OCI-LY1 (cell line): ENCODE measurements around the gene EVA1A.

Experiments
- H2AFZ ChIP-seq: fragments of 200-600 bp; sonication (generic), shearing (Covaris generic); 2 replicates; pipeline ENCODE4 v1.6.0; 2014; ENCODE audit warnings: antibody characterized with exemption, mild to moderate bottlenecking, low read length
- H3F3A ChIP-seq: fragments of 200-600 bp; sonication (generic), shearing (Covaris generic); 2 replicates; pipeline ENCODE4 v1.6.0; 2014; ENCODE audit warnings: mild to moderate bottlenecking, antibody characterized with exemption, low read length, moderate library complexity; ENCODE audit not compliant: insufficient read depth
- H3K27ac ChIP-seq: fragments of 200-600 bp; sonication (generic); 2 replicates; pipeline ENCODE4 v1.5.1; 2014; ENCODE audit warnings: low read length, mixed run types, mild to moderate bottlenecking, low read depth; ENCODE audit not compliant: poor library complexity, severe bottlenecking
- H3K27me3 ChIP-seq: fragments of 200-600 bp; sonication (generic); 2 replicates; pipeline ENCODE4 v1.6.0; 2014; ENCODE audit warnings: antibody characterized with exemption, mild to moderate bottlenecking, low read length, moderate library complexity; ENCODE audit not compliant: insufficient read depth
- H3K36me3 ChIP-seq: fragments of 200-600 bp; sonication (generic); 2 replicates; pipeline ENCODE4 v1.6.1; 2014; ENCODE audit warnings: mild to moderate bottlenecking, antibody characterized with exemption, low read length, moderate library complexity, mixed read lengths; ENCODE audit not compliant: insufficient read depth
- H3K4me1 ChIP-seq: fragments of 200-600 bp; sonication (generic); 2 replicates; pipeline ENCODE4 v1.5.1; 2014; ENCODE audit warnings: mild to moderate bottlenecking, low read length, moderate library complexity; ENCODE audit not compliant: insufficient read depth, severe bottlenecking
- H3K4me2 ChIP-seq: fragments of 200-600 bp; sonication (generic), shearing (Covaris generic); 2 replicates; pipeline ENCODE4 v1.6.1; 2014; ENCODE audit warnings: low read length
- H3K4me3 ChIP-seq: fragments of 200-600 bp; sonication (generic); 2 replicates; pipeline ENCODE4 v1.5.1; 2014; ENCODE audit warnings: low read length, low read depth, mild to moderate bottlenecking, mixed read lengths; ENCODE audit not compliant: poor library complexity, severe bottlenecking
- H3K79me2 ChIP-seq: fragments of 200-600 bp; shearing (Covaris generic); 2 replicates; pipeline ENCODE4 v1.6.1; 2016; ENCODE audit warnings: mixed run types, low read length, mixed read lengths; ENCODE audit not compliant: insufficient read depth
- H3K9ac ChIP-seq: fragments of 200-600 bp; sonication (generic), shearing (Covaris generic); 2 replicates; pipeline ENCODE4 v1.6.1; 2014; ENCODE audit warnings: mild to moderate bottlenecking, low read length, mixed read lengths
- H3K9me2 ChIP-seq: fragments of 200-600 bp; sonication (generic), shearing (Covaris generic); 2 replicates; pipeline ENCODE4 v1.6.1; 2014; ENCODE audit warnings: low read depth, mild to moderate bottlenecking, low read length, mixed read lengths
- H3K9me3 ChIP-seq: fragments of 200-600 bp; shearing (Covaris generic); 2 replicates; pipeline ENCODE4 v1.6.1; 2014; ENCODE audit warnings: low read length, mixed read lengths
- H4K20me1 ChIP-seq: fragments of 200-600 bp; sonication (generic), shearing (Covaris generic); 2 replicates; pipeline ENCODE4 v1.6.0; 2016; ENCODE audit warnings: mild to moderate bottlenecking, low read length; ENCODE audit not compliant: insufficient read depth
- EZH2 ChIP-seq: fragments of 200-600 bp; sonication (generic), shearing (Covaris generic); IDR thresholded peaks from 2 replicates; pipeline ENCODE4 v1.8.0; 2017; ENCODE audit warnings: borderline replicate concordance, mixed run types, mild to moderate bottlenecking, antibody characterized with exemption, low read length, moderate library complexity, mixed read lengths
- TF ChIP-seq, protein P1 (sequence below): fragments of 200-600 bp; sonication (generic), shearing (Covaris generic); IDR thresholded peaks from 2 replicates; pipeline ENCODE4 v1.5.1; 2017; ENCODE audit warnings: mild to moderate bottlenecking, antibody characterized with exemption, low read length, moderate library complexity, mixed read lengths

The EVA1A gene

DNA sequence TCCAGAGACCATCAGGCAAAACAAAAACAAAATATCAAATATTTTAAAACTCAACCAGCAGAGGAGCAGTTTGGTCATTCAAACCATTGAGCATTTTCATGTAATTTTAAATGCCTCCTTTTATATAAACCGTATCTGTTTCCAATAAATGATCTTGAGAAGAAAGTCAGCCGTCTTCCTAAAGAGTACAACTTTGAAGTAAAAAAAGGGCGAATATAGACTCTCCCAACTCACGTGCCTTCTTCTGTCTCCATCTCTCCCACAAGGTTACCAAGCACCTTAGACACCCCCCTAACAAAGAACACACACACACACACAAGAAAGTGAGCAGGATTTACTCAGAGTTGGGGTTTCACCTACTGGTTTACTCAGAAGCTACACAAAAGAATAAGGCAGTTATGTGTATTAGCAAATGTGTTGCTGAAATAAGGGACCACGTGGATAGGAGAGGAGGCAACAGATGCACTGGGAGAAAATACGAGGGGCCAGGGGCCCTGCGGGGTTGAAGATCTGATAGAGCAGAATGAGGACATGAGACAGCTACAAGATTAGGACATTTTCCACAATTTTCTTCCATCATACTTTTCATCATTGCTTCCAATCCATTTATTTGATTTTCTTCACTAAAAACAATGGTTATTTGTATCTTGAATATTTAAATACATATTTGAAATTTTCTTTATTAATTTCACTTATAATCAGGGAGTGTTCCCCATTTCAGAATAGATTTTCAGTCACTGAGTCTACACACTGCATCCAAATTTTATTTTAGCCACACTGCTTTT lies 45.0 kb downstream of the EVA1A start:
- Histone ChIP-seq H4K20me1 (no peaks in the 10 kb centered on the region), H3K4me2 (no peak overlapping the region), H3K27me3 (no peaks in the 10 kb centered on the region), H3K36me3 (no peaks in the 10 kb centered on the region), H2AFZ (no peak overlapping the region), H3F3A (no peaks in the 10 kb centered on the region), H3K4me3 (no peak overlapping the region), H3K9ac (no peak overlapping the region), H3K9me2 (no peaks in the 10 kb centered on the region), H3K27ac (no peak overlapping the region), H3K9me3 (0 out of 2 replicates have a peak, but pooled peaks cover 4% of the 10 kb centered on the region), H3K79me2 (no peaks in the 10 kb centered on the region), H3K4me1 (no peaks in the 10 kb centered on the region)
- TF ChIP-seq, protein P1, sequence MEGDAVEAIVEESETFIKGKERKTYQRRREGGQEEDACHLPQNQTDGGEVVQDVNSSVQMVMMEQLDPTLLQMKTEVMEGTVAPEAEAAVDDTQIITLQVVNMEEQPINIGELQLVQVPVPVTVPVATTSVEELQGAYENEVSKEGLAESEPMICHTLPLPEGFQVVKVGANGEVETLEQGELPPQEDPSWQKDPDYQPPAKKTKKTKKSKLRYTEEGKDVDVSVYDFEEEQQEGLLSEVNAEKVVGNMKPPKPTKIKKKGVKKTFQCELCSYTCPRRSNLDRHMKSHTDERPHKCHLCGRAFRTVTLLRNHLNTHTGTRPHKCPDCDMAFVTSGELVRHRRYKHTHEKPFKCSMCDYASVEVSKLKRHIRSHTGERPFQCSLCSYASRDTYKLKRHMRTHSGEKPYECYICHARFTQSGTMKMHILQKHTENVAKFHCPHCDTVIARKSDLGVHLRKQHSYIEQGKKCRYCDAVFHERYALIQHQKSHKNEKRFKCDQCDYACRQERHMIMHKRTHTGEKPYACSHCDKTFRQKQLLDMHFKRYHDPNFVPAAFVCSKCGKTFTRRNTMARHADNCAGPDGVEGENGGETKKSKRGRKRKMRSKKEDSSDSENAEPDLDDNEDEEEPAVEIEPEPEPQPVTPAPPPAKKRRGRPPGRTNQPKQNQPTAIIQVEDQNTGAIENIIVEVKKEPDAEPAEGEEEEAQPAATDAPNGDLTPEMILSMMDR: no peak
- no peak for TF ChIP-seq EZH2

DNA sequence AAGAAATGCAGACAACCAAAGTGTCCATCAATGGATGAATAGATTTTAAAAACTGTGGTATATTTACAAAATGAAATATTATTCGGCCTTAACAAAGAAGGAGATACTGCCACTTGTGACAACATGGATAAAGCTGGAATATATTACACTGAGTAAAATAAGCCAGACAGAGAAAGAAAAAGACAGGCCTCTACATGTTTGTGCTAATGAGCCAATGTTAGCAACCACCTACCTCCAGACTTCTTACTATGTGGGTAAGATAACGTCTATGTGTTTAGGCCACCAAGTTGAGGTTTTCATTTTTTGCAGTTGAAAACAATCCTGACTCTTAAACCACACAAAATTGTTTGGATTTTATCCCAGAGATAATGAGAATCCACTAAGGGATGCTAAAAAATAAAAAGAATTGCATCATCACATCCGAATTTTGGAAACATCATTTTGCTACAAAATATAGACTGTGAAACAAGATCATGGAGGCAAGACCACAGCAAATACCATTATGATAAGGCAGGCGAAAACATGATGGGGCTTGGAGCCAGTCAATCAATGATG lies 47.0 kb downstream of the EVA1A start:
- no peaks in the 10 kb centered on the region for H3F3A ChIP-seq
- H3K4me2 ChIP-seq: no peak overlapping the region
- TF ChIP-seq, protein P1: no peak
- TF ChIP-seq EZH2: no peak
- no peaks in the 10 kb centered on the region for H3K9me2 ChIP-seq
- H2AFZ ChIP-seq: no peak overlapping the region
- H4K20me1 ChIP-seq: no peaks in the 10 kb centered on the region
- H3K4me3 ChIP-seq: no peak overlapping the region
- H3K9ac ChIP-seq: no peak overlapping the region
- no peaks in the 10 kb centered on the region for H3K27me3 ChIP-seq
- no peaks in the 10 kb centered on the region for H3K79me2 ChIP-seq
- no peak overlapping the region for H3K27ac ChIP-seq
- H3K4me1 ChIP-seq: no peaks in the 10 kb centered on the region
- H3K9me3 ChIP-seq: 0 out of 2 replicates have a peak, but pooled peaks cover 4% of the 10 kb centered on the region
- H3K36me3 ChIP-seq: no peaks in the 10 kb centered on the region

DNA sequence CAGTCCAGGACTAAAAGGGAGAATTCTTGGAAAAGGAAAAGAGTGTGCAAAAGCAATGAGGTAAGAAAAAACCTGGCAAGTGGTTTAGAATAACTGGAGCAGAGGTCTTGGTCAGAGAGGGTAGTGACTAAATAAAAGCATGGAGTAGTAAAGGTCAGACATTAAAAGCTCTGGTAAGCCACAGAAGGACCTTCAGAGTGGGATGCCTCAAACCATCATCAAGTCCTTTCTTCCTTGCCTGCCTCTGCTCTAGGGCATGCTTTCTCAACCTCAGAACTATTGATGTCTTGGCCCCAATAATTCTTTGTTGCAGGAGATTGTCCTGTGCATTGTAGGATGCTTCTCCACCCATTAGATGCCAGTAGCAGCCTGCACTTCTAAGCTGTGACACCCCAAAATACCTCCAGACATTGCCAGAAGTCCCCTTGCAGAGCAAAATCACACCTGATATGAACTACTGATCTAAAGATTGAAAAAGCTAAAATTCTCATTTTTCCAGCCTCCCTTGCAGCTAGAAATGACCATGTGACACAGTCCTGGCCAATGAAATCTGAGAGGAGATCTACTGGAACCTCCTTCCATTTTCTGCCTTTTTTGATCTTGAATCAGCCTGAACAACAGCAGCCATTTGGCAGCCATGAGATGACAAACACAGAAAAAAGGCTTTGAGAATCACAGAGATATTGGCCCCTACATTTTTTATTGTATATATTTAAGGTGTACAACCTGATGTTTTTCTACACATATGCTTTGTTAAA lies 48.1 kb downstream of the EVA1A start:
- H3K27ac ChIP-seq: no peak overlapping the region
- H3K4me1 ChIP-seq: no peaks in the 10 kb centered on the region
- H2AFZ ChIP-seq: no peak overlapping the region
- no peaks in the 10 kb centered on the region for H3F3A ChIP-seq
- H3K27me3 ChIP-seq: no peaks in the 10 kb centered on the region
- H3K4me2 ChIP-seq: no peak overlapping the region
- 0 out of 2 replicates have a peak, but pooled peaks cover 4% of the 10 kb centered on the region for H3K9me3 ChIP-seq
- H3K4me3 ChIP-seq: no peak overlapping the region
- no peaks in the 10 kb centered on the region for H3K79me2 ChIP-seq
- no peaks in the 10 kb centered on the region for H4K20me1 ChIP-seq
- TF ChIP-seq, protein P1: no peak
- no peak for TF ChIP-seq EZH2
- H3K9ac ChIP-seq: no peak overlapping the region
- H3K9me2 ChIP-seq: no peaks in the 10 kb centered on the region
- no peaks in the 10 kb centered on the region for H3K36me3 ChIP-seq
